H9 (cell line): Measurements from ENCODE around the gene AGPAT2. TPM values are rescaled to one million over a fixed set of nuclear protein-coding genes. Genes with fewer than 3 reads are reported as not detected.

Source experiments
- DNase-seq: peaks from one replicate; pipeline ENCODE4 v3.0.0-alpha.2; 2017
- H2AFZ ChIP-seq: one replicate; pipeline ENCODE4 v1.6.1; 2013; ENCODE audit warnings: mild to moderate bottlenecking, low read length, control low read depth, moderate library complexity
- H2AK5ac ChIP-seq: 2 replicates; pipeline ENCODE4 v1.6.1; 2013; ENCODE audit warnings: low read length, control low read depth, mixed read lengths; ENCODE audit not compliant: insufficient read length
- H2BK120ac ChIP-seq: one replicate; pipeline ENCODE4 v1.6.1; 2013; ENCODE audit warnings: low read depth, mild to moderate bottlenecking, low read length, control low read depth, inconsistent platforms; ENCODE audit not compliant: poor library complexity, severe bottlenecking
- H2BK12ac ChIP-seq: 2 replicates; pipeline ENCODE4 v1.6.1; 2013; ENCODE audit warnings: low read length, control low read depth, mixed read lengths, low read depth; ENCODE audit not compliant: insufficient read length
- H2BK15ac ChIP-seq: 2 replicates; pipeline ENCODE4 v1.6.1; 2013; ENCODE audit warnings: low read depth, low read length, control low read depth
- H2BK20ac ChIP-seq: one replicate; pipeline ENCODE4 v1.6.1; 2013; ENCODE audit warnings: low read depth, mild to moderate bottlenecking, low read length, control low read depth, inconsistent platforms; ENCODE audit not compliant: poor library complexity, severe bottlenecking
- H2BK5ac ChIP-seq: 2 replicates; pipeline ENCODE4 v1.6.1; 2013; ENCODE audit warnings: low read length, control low read depth, mixed read lengths; ENCODE audit not compliant: insufficient read length
- H3K14ac ChIP-seq: 2 replicates; pipeline ENCODE4 v1.6.1; 2013; ENCODE audit warnings: low read length, control low read depth; ENCODE audit not compliant: insufficient read depth
- H3K18ac ChIP-seq: 2 replicates; pipeline ENCODE4 v1.6.1; 2013; ENCODE audit warnings: low read depth, mild to moderate bottlenecking, mixed read lengths, low read length, control low read depth; ENCODE audit not compliant: insufficient read length
- H3K23ac ChIP-seq: 2 replicates; pipeline ENCODE4 v1.6.1; 2013; ENCODE audit warnings: low read length, control low read depth, mixed read lengths, low read depth; ENCODE audit not compliant: insufficient read length
- H3K23me2 ChIP-seq: 2 replicates; pipeline ENCODE4 v1.6.1; 2013; ENCODE audit warnings: low read depth, mild to moderate bottlenecking, mixed read lengths, low read length, control low read depth; ENCODE audit not compliant: insufficient read length, poor library complexity, severe bottlenecking
- H3K27ac ChIP-seq: 2 replicates; pipeline ENCODE4 v1.5.1; 2013; ENCODE audit warnings: low read length, control low read depth, mixed read lengths, low read depth; ENCODE audit not compliant: insufficient read length
- H3K27me3 ChIP-seq: 2 replicates; pipeline ENCODE4 v1.6.1; 2013; ENCODE audit warnings: low read length, control low read depth, inconsistent platforms; ENCODE audit not compliant: insufficient read depth
- H3K4ac ChIP-seq: 2 replicates; pipeline ENCODE4 v1.6.1; 2013; ENCODE audit warnings: low read depth, mild to moderate bottlenecking, control low read depth, inconsistent platforms, low read length, moderate library complexity
- H3K4me1 ChIP-seq: 2 replicates; pipeline ENCODE4 v1.6.1; 2013; ENCODE audit warnings: low read length, control low read depth, inconsistent platforms; ENCODE audit not compliant: insufficient read depth
- H3K4me2 ChIP-seq: 2 replicates; pipeline ENCODE4 v1.6.1; 2013; ENCODE audit warnings: low read length, control low read depth, mixed read lengths; ENCODE audit not compliant: insufficient read length, insufficient read depth
- H3K56ac ChIP-seq: 2 replicates; pipeline ENCODE4 v1.6.1; 2013; ENCODE audit warnings: low read depth, mild to moderate bottlenecking, mixed read lengths, low read length, control low read depth; ENCODE audit not compliant: insufficient read length
- H3K79me1 ChIP-seq: 2 replicates; pipeline ENCODE4 v1.6.1; 2013; ENCODE audit warnings: low read depth, mild to moderate bottlenecking, moderate library complexity, low read length, control low read depth, inconsistent platforms; ENCODE audit not compliant: insufficient read depth, poor library complexity, severe bottlenecking
- H3K79me2 ChIP-seq: 2 replicates; pipeline ENCODE4 v1.6.1; 2013; ENCODE audit warnings: low read length, control low read depth, inconsistent platforms; ENCODE audit not compliant: insufficient read depth
- H3K9ac ChIP-seq: 2 replicates; pipeline ENCODE4 v1.6.1; 2013; ENCODE audit warnings: low read length, control low read depth, mixed read lengths; ENCODE audit not compliant: insufficient read length; ENCODE audit errors: extremely low read depth
- H3K9me3 ChIP-seq: one replicate; pipeline ENCODE4 v1.6.1; 2013; ENCODE audit warnings: low read depth, low read length, inconsistent platforms; ENCODE audit not compliant: control insufficient read depth
- H3T11ph ChIP-seq: one replicate; pipeline ENCODE4 v1.6.1; 2013; ENCODE audit warnings: mild to moderate bottlenecking, low read length, control low read depth, inconsistent platforms
- H4K20me1 ChIP-seq: one replicate; pipeline ENCODE4 v1.6.1; 2013; ENCODE audit not compliant: control insufficient read depth, insufficient read length, insufficient read depth
- H4K5ac ChIP-seq: 2 replicates; pipeline ENCODE4 v1.6.1; 2013; ENCODE audit warnings: low read depth, mild to moderate bottlenecking, mixed read lengths, low read length, control low read depth; ENCODE audit not compliant: insufficient read length
- H4K8ac ChIP-seq: replicated peaks from 2 replicates; pipeline ENCODE4 v1.6.1; 2013; ENCODE audit warnings: low read length, control low read depth, mixed read lengths, low read depth; ENCODE audit not compliant: insufficient read length
- H4K91ac ChIP-seq: 2 replicates; pipeline ENCODE4 v1.6.1; 2013; ENCODE audit warnings: low read depth, mild to moderate bottlenecking, moderate library complexity, mixed read lengths, low read length, control low read depth; ENCODE audit not compliant: insufficient read length
- H3K27ac Mint-ChIP-seq, 3 experiments: 2 replicates in 2 of 3; 3 replicates in 1 of 3; pipeline ENCODE4 v1.8.0; 2020 to 2021; ENCODE audit warnings: mixed read lengths in 3 of 3, mild to moderate bottlenecking in 1 of 3, moderate library complexity in 1 of 3
- H3K27me3 Mint-ChIP-seq: 2 replicates; pipeline ENCODE4 v1.8.0; 2021; ENCODE audit warnings: low read depth, mild to moderate bottlenecking, moderate library complexity, mixed read lengths
- H3K36me3 Mint-ChIP-seq, 3 experiments: 2 replicates in 2 of 3; 3 replicates in 1 of 3; pipeline ENCODE4 v1.8.0; 2020 to 2021; ENCODE audit warnings: low read depth in 3 of 3, mixed read lengths in 3 of 3; ENCODE audit not compliant: insufficient read depth in 1 of 3
- H3K4me1 Mint-ChIP-seq, 2 experiments: 2 replicates each; pipeline ENCODE4 v1.8.0; 2020; ENCODE audit warnings: mixed read lengths in 2 of 2
- H3K4me3 Mint-ChIP-seq, 2 experiments: 2 replicates in 1 of 2; 3 replicates in 1 of 2; pipeline ENCODE4 v1.8.0; 2020 to 2021; ENCODE audit warnings: mild to moderate bottlenecking in 2 of 2, mixed read lengths in 2 of 2, moderate library complexity in 1 of 2
- H3K9me3 Mint-ChIP-seq, 2 experiments: 2 replicates in 1 of 2; 3 replicates in 1 of 2; pipeline ENCODE4 v1.8.0; 2020; ENCODE audit warnings: mild to moderate bottlenecking in 2 of 2, mixed read lengths in 2 of 2, moderate library complexity in 1 of 2
- WGBS: extraction: QIAGEN DNeasy Blood & Tissue Kit; methylation state at CpG from one replicate; pipeline ENCODE4 v1.1.7; 2013; ENCODE audit warnings: missing lambda C conversion rate, low lambda C conversion rate, mixed read lengths; ENCODE audit not compliant: insufficient read length; ENCODE audit errors: extremely low coverage; 5-methylcytosine and 5-hydroxymethylcytosine counted together
- total RNA-seq: library from RNA; stranded (reverse); gene quantifications from 2 replicates; pipeline ENCODE4 v1.2.1, GENCODE V29; 2021
- TF ChIP-seq, protein P1 (sequence below): fragments of 200-600 bp; sonication (generic); conservative IDR thresholded peaks from 3 replicates; pipeline ENCODE4 v1.8.0; 2021; ENCODE audit warnings: antibody characterized with exemption, mild to moderate bottlenecking

The AGPAT2 gene
- total RNA-seq, 1 experiment from 2014 or later: 29.7 TPM

DNA sequence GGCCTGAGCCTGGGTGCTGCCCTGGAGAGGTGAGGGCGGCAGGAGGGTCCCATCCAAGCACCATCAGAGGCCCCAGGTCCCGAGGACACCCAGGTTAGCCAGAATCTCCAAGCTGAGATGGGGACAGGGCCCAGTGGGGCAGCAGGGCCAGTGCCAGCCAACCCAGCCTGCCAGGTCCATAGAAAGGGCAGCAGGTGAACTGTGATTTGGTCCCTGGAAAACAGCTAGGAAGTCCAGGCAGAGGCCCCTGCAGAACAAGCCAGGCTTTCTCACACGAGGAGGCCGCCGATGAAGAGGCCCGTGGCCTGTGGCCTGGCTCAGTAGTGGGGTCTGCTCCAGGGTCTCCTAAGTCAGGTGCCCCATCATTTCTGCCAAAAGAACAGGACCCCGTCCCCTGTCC is 2.0 kb downstream of the AGPAT2 start:
- Mint-ChIP-seq H3K4me1 (peaks cover 4 to 15% of the 10 kb centered on the region in 2 experiments), H3K27ac (no peak overlapping the region), H3K9me3 (no peaks in the 10 kb centered on the region), H3K4me3 (no peak overlapping the region), H3K36me3 (no peaks in the 10 kb centered on the region), H3K27me3 (peaks cover 19% of the 10 kb centered on the region)
- no peak overlapping the region for H3K56ac ChIP-seq
- no peak overlapping the region for H3K27ac ChIP-seq
- H3K18ac ChIP-seq: no peak overlapping the region
- H2BK12ac ChIP-seq: no peak overlapping the region
- no peak overlapping the region for H2AK5ac ChIP-seq
- WGBS: no CpG with 5 or more reads among the region's 7 CpGs
- no peak overlapping the region for H4K8ac ChIP-seq
- H2BK15ac ChIP-seq: no peak overlapping the region; the same call in 1 of the 2 replicates
- TF ChIP-seq, protein P1, sequence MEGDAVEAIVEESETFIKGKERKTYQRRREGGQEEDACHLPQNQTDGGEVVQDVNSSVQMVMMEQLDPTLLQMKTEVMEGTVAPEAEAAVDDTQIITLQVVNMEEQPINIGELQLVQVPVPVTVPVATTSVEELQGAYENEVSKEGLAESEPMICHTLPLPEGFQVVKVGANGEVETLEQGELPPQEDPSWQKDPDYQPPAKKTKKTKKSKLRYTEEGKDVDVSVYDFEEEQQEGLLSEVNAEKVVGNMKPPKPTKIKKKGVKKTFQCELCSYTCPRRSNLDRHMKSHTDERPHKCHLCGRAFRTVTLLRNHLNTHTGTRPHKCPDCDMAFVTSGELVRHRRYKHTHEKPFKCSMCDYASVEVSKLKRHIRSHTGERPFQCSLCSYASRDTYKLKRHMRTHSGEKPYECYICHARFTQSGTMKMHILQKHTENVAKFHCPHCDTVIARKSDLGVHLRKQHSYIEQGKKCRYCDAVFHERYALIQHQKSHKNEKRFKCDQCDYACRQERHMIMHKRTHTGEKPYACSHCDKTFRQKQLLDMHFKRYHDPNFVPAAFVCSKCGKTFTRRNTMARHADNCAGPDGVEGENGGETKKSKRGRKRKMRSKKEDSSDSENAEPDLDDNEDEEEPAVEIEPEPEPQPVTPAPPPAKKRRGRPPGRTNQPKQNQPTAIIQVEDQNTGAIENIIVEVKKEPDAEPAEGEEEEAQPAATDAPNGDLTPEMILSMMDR: no peak
- no peak overlapping the region for H4K5ac ChIP-seq
- no peaks in the 10 kb centered on the region; the same call in 1 of the 2 replicates for H3K79me2 ChIP-seq
- no peak overlapping the region for H4K91ac ChIP-seq
- H3K9ac ChIP-seq: no peak overlapping the region
- no peak overlapping the region for H2BK5ac ChIP-seq
- H3K14ac ChIP-seq: no peak overlapping the region; the same call in 1 of the 2 replicates
- no peaks in the 10 kb centered on the region for H4K20me1 ChIP-seq
- H2BK120ac ChIP-seq: no peak overlapping the region
- no peak overlapping the region for H3T11ph ChIP-seq
- peaks cover 4% of the 10 kb centered on the region for H3K79me1 ChIP-seq
- no peak overlapping the region for H3K23ac ChIP-seq
- no peaks in the 10 kb centered on the region for H3K9me3 ChIP-seq
- H3K23me2 ChIP-seq: peaks cover 9% of the 10 kb centered on the region
- DNase-seq: no peak
- H3K4ac ChIP-seq: no peak overlapping the region
- no peak overlapping the region for H2BK20ac ChIP-seq
- no peak overlapping the region for H3K4me2 ChIP-seq
- no peak overlapping the region for H2AFZ ChIP-seq
- H3K4me1 ChIP-seq: no peaks in the 10 kb centered on the region; the same call in 1 of the 2 replicates
- no peaks in the 10 kb centered on the region for H3K27me3 ChIP-seq
